Fibroblast of the aortic adventitia (primary cell): ENCODE measurements around the gene NFIB. TPM values are rescaled to one million over a fixed set of nuclear protein-coding genes. Genes with fewer than 3 reads are reported as not detected.

Experiments
- DNase-seq: peaks from one replicate; pipeline ENCODE4 v3.0.0-alpha.2; 2010; ENCODE audit warnings: low read depth
- H3K4me3 ChIP-seq: 2 replicates; pipeline ENCODE4 v1.5.1; 2011; ENCODE audit warnings: low read depth, mild to moderate bottlenecking, control low read depth, low read length, moderate library complexity
- total RNA-seq: library from RNA; depleted of rRNA; stranded (reverse); fragments of >200 nt; gene quantifications from 2 replicates; pipeline ENCODE4 v1.2.3, GENCODE V29; 2012; ENCODE audit warnings: low replicate concordance
- TF ChIP-seq, protein P1 (sequence below): IDR thresholded peaks from 2 replicates; pipeline ENCODE4 v1.5.1; 2011; ENCODE audit warnings: mild to moderate bottlenecking, low read length, control low read depth, inconsistent platforms; ENCODE audit not compliant: insufficient read depth

NFIB gene
- total RNA-seq, 1 donor: 111 TPM

- TF ChIP-seq, protein P1, sequence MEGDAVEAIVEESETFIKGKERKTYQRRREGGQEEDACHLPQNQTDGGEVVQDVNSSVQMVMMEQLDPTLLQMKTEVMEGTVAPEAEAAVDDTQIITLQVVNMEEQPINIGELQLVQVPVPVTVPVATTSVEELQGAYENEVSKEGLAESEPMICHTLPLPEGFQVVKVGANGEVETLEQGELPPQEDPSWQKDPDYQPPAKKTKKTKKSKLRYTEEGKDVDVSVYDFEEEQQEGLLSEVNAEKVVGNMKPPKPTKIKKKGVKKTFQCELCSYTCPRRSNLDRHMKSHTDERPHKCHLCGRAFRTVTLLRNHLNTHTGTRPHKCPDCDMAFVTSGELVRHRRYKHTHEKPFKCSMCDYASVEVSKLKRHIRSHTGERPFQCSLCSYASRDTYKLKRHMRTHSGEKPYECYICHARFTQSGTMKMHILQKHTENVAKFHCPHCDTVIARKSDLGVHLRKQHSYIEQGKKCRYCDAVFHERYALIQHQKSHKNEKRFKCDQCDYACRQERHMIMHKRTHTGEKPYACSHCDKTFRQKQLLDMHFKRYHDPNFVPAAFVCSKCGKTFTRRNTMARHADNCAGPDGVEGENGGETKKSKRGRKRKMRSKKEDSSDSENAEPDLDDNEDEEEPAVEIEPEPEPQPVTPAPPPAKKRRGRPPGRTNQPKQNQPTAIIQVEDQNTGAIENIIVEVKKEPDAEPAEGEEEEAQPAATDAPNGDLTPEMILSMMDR: no peak
These were observed 121.4 kb downstream of the NFIB start for GRCh38 chr9:14192556-14192955.

DNA sequence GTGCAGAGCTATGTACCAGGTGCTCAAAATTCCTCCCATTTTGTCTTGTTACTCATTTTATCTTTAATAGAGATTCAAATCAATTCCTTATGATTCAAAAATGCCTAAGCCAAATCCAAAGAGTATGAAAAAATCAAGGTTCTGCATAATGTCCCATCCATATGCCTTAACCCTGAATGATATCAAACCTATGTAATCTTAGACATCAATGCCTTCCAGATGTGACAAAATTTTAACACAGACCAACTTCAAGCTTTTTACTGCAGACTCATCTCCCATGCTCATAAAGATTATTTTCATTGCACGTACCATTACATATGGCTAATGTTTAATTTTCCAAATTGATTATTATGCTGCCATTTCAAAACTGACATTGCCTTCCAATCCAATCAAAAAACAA, 122.4 kb downstream of the NFIB start:
- TF ChIP-seq, protein P1: no peak
- H3K4me3 ChIP-seq: no peak overlapping the region
- DNase-seq: no peak

More at GRCh38 chr9:14192556-14192955, 121.4 kb downstream of the NFIB start:
- DNase-seq: no peak
- no peak overlapping the region for H3K4me3 ChIP-seq

- no peak for DNase-seq
- H3K4me3 ChIP-seq: no peak overlapping the region
- TF ChIP-seq, protein P1: no peak
These were observed 123.7 kb downstream of the NFIB start for GRCh38 chr9:14190240-14190639.

DNA sequence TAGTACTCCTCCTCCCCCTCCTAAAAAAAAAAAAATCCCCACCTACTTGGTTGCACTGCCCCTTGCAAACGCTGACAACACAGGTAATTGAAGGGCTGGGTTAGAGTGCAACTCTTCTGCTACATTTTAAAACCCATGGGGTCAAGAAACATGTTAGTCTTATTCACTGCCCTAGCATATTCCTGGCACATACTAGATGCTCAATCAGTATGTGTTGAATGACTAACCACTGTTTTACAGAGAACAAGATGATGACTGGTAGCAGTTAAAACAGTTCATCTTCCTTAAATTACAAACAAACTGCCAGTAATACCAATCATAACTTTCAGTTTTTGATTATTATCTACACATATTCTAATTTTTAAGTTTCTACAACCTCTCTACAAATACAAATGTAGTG, 124.4 kb downstream of the NFIB start:
- TF ChIP-seq, protein P1: no peak
- no peak overlapping the region for H3K4me3 ChIP-seq
- DNase-seq: no peak

- TF ChIP-seq, protein P1: no peak
- no peak for DNase-seq
- no peak overlapping the region for H3K4me3 ChIP-seq
These were observed 124.8 kb downstream of the NFIB start for GRCh38 chr9:14189146-14189545.

GRCh38 chr9:14188538-14188937, 125.4 kb downstream of the NFIB start:
- H3K4me3 ChIP-seq: no peak overlapping the region
- no peak for DNase-seq
- TF ChIP-seq, protein P1: no peak

DNA sequence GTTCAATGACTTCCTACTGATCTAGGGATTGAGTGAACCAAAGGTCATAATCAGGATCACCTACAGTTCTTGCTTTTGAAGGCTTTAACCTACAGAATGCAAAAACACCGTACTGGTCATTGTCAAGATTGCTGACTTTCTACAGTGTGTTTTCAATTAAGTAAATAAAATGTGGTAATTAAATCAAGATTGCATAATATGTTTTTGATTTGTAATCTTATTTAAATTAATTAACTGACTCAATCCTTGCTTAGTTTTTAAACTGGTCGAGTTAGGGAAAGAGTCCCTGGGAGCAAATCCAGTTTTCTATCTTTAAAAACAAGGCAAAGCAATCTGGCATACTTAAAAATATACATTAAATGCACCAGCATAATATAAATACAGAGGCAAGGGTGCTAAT, 125.9 kb downstream of the NFIB start:
- TF ChIP-seq, protein P1: no peak
- no peak for DNase-seq
- no peak overlapping the region for H3K4me3 ChIP-seq
